ENCODE data around the gene MMP12. TPM values are rescaled to one million over a fixed set of nuclear protein-coding genes. Genes with fewer than 3 reads are reported as not detected.

Gene MMP12
- polyA plus RNA-seq, 3 donors = not detected

GRCh38 chr11:102853956-102854355 is 20.8 kb downstream of the MMP12 start:
- H3K27me3 Mint-ChIP-seq (ENCODE audit: low read depth in 3 of 3) = peaks cover 0 to 4% (median 0%) of the 10 kb centered on the region in 3 donors
- Histone ChIP-seq H4K20me1 (ENCODE audit: insufficient read depth, low read length) (no peaks in the 10 kb centered on the region), H3K27ac (ENCODE audit: low read depth in 1 of 2, low read length in 2 of 2) (no peak overlapping the region), H3K9me3 (replicated peaks in 1 of 2; ENCODE audit: control insufficient read depth in 1 of 2, insufficient read depth in 1 of 2, low read length in 2 of 2) (no peaks in the 10 kb centered on the region), H3K4me1 (ENCODE audit: control insufficient read depth in 1 of 2, insufficient read depth in 2 of 2, low read length in 2 of 2) (no peaks in the 10 kb centered on the region), H2AFZ (ENCODE audit: insufficient read depth, low read depth, low read length, poor library complexity, severe bottlenecking) (no peak overlapping the region), H3K4me2 (replicated peaks; ENCODE audit: extremely low read depth, low read length, poor library complexity, severe bottlenecking) (no peak overlapping the region), H3K4me3 (replicated peaks in 1 of 3; ENCODE audit: low read depth in 2 of 3, low read length in 3 of 3) (no peak overlapping the region), H3K27me3 (ENCODE audit: control insufficient read depth in 2 of 2, insufficient read depth in 2 of 2, low read length in 2 of 2) (no peaks in the 10 kb centered on the region), H3K9ac (ENCODE audit: insufficient read depth, low read length, poor library complexity, severe bottlenecking) (no peak overlapping the region), H3K36me3 (replicated peaks in 1 of 2; ENCODE audit: control insufficient read depth in 1 of 2, insufficient read depth in 2 of 2, low read length in 2 of 2) (no peaks in the 10 kb centered on the region), H3K79me2 (ENCODE audit: insufficient read depth, low read length) (no peaks in the 10 kb centered on the region)
- WGBS (ENCODE audit: insufficient coverage) = 100% methylated on average over 1 of the region's 2 CpGs
- intact Hi-C loops (cut with micrococcal nuclease) = no loop called here
- no peaks in the 10 kb centered on the region for H3K4me1 Mint-ChIP-seq
- TF ChIP-seq CTCF (IDR thresholded peaks at IDR 0.05) = no peak
- no peak overlapping the region for H3K4me3 Mint-ChIP-seq
- no peak overlapping the region for H3K27ac Mint-ChIP-seq
- no peaks in the 10 kb centered on the region for H3K9me3 Mint-ChIP-seq
- H3K36me3 Mint-ChIP-seq = no peaks in the 10 kb centered on the region
- DNase-seq = no peak

- DNase-seq = no peak
- no peak for TF ChIP-seq CTCF (IDR thresholded peaks at IDR 0.05)
- H3K9me3 ChIP-seq (replicated peaks in 1 of 2; ENCODE audit: control insufficient read depth in 1 of 2, insufficient read depth in 1 of 2, low read length in 2 of 2) = no peaks in the 10 kb centered on the region
- H3K79me2 ChIP-seq (ENCODE audit: insufficient read depth, low read length) = no peaks in the 10 kb centered on the region
- H3K9ac ChIP-seq (ENCODE audit: insufficient read depth, low read length, poor library complexity, severe bottlenecking) = no peak overlapping the region
- intact Hi-C loops (cut with micrococcal nuclease) = no loop called here
- no peaks in the 10 kb centered on the region for H3K36me3 ChIP-seq (replicated peaks in 1 of 2; ENCODE audit: control insufficient read depth in 1 of 2, insufficient read depth in 2 of 2, low read length in 2 of 2)
- H3K27me3 ChIP-seq (ENCODE audit: control insufficient read depth in 2 of 2, insufficient read depth in 2 of 2, low read length in 2 of 2) = no peaks in the 10 kb centered on the region
- no peak overlapping the region for H3K4me2 ChIP-seq (replicated peaks; ENCODE audit: extremely low read depth, low read length, poor library complexity, severe bottlenecking)
- H3K9me3 Mint-ChIP-seq = no peaks in the 10 kb centered on the region
- no peaks in the 10 kb centered on the region for H3K4me1 Mint-ChIP-seq
- no peak overlapping the region for H3K27ac Mint-ChIP-seq
- H3K36me3 Mint-ChIP-seq = no peaks in the 10 kb centered on the region
- no peak overlapping the region for H3K27ac ChIP-seq (ENCODE audit: low read depth in 1 of 2, low read length in 2 of 2)
- 100% methylated on average over 1 of the region's 3 CpGs for WGBS (ENCODE audit: insufficient coverage)
- no peaks in the 10 kb centered on the region for H4K20me1 ChIP-seq (ENCODE audit: insufficient read depth, low read length)
- peak overlapping the region in 1 of 2 donors; percentile 14 for H3K4me3 Mint-ChIP-seq
- no peaks in the 10 kb centered on the region for H3K4me1 ChIP-seq (ENCODE audit: control insufficient read depth in 1 of 2, insufficient read depth in 2 of 2, low read length in 2 of 2)
- no peak overlapping the region for H3K4me3 ChIP-seq (replicated peaks in 1 of 3; ENCODE audit: low read depth in 2 of 3, low read length in 3 of 3)
- H3K27me3 Mint-ChIP-seq (ENCODE audit: low read depth in 3 of 3) = peaks cover 0 to 3% (median 0%) of the 10 kb centered on the region in 3 donors
- no peak overlapping the region for H2AFZ ChIP-seq (ENCODE audit: insufficient read depth, low read depth, low read length, poor library complexity, severe bottlenecking)
These were observed 21.7 kb downstream of the MMP12 start for GRCh38 chr11:102853055-102853454.
